Thyroid gland (tissue), 4 donors: ENCODE data around the gene ASZ1. TPM values are rescaled to one million over a fixed set of nuclear protein-coding genes. Genes with fewer than 3 reads are reported as not detected.
A peak's percentile ranks its signal among the peaks of the same experiment; 100 is the strongest.

ENCODE experiments used
- DNase-seq, 2 donors: peaks; one replicate each; pipeline ENCODE4 v3.0.0-alpha.2; 2019
- H3K27ac ChIP-seq, 3 donors: fragments of 200-600 bp; sonication (generic); 1 replicate in 2 of 3; 2 replicates in 1 of 3; pipeline ENCODE4 v1.5.1; 2016 to 2019; ENCODE audit warnings: mild to moderate bottlenecking in 1 of 3, moderate library complexity in 1 of 3
- H3K27me3 ChIP-seq: fragments of 200-600 bp; sonication (generic); one replicate; pipeline ENCODE4 v1.5.1; 2019
- H3K36me3 ChIP-seq, 2 donors: fragments of 200-600 bp; sonication (generic); one replicate each; pipeline ENCODE4 v1.5.1; 2016 to 2019
- H3K4me1 ChIP-seq, 2 donors: fragments of 200-600 bp; sonication (generic); one replicate each; pipeline ENCODE4 v1.5.1; 2017 to 2019
- H3K4me3 ChIP-seq, 3 donors: fragments of 200-600 bp; sonication (generic); replicated peaks in 1 of 3; 1 replicate in 2 of 3; 2 replicates in 1 of 3; pipeline ENCODE4 v1.5.1; 2016; ENCODE audit warnings: mild to moderate bottlenecking in 1 of 3
- H3K9me3 ChIP-seq: fragments of 200-600 bp; sonication (generic); one replicate; pipeline ENCODE4 v1.5.1; 2017
- CTCF ChIP-seq, 6 experiments: fragments of 200-600 bp in 3 of 6; fragments of 450-650 bp in 3 of 6; sonication (generic) in 3 of 6; IDR thresholded peaks; one replicate each; pipeline ENCODE4 v1.5.1; 2016 to 2019; ENCODE audit warnings: antibody characterized with exemption in 6 of 6, mild to moderate bottlenecking in 2 of 6, inconsistent platforms in 1 of 6, moderate library complexity in 1 of 6
- POLR2A ChIP-seq, 2 donors: fragments of 450-650 bp; IDR thresholded peaks; one replicate each; pipeline ENCODE4 v1.6.1; 2017; ENCODE audit warnings: antibody characterized with exemption in 2 of 2, mild to moderate bottlenecking in 2 of 2, moderate library complexity in 1 of 2
- WGBS, 2 donors: methylation state at CpG; one replicate each; pipeline ENCODE4 v1.1.5; 2017; 5-methylcytosine and 5-hydroxymethylcytosine counted together
- intact Hi-C: fragments of 100-400 bp; cut with DNase I; formaldehyde crosslinking; loops from one replicate; pipeline ENCODE4 v1.15.1; 2023
- total RNA-seq, 4 donors: library from RNA; depleted of rRNA; stranded (reverse); fragments of >200 nt; gene quantifications; one replicate each; pipeline ENCODE4 v1.2.3, GENCODE V29; 2016

Gene ASZ1
- total RNA-seq, 4 donors from 2014 or later: not detected

DNA sequence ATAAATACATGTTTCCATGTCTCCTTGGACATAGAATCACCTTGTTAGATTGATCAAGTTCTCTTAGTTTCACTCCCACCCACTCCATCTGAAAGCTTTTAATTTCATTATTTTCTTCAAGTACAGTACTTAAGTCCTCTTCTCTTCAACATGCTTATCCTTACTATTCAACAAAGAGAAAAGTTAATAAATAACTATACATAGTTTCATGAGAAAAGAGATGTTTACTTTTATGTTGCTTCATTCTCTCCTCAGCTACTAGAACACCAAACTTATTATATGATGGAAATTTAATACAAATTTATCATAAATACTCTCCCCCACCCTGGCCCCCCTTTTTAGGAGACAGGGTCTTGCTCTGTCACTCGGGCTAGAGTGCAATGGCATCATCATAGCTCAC lies 33.5 kb downstream of the ASZ1 start:
- Histone ChIP-seq H3K36me3 (no peaks in the 10 kb centered on the region), H3K4me3 (no peak overlapping the region), H3K27me3 (no peaks in the 10 kb centered on the region), H3K4me1 (no peaks in the 10 kb centered on the region), H3K9me3 (no peaks in the 10 kb centered on the region), H3K27ac (no peak overlapping the region)
- no peak for DNase-seq
- WGBS, 2 donors: 76 to 88% methylated on average over 1 of the region's 1 CpG
- intact Hi-C loops: no loop called here
- TF ChIP-seq POLR2A (IDR thresholded peaks at IDR 0.05): no peak
- TF ChIP-seq CTCF (IDR thresholded peaks at IDR 0.05): no peak

DNA sequence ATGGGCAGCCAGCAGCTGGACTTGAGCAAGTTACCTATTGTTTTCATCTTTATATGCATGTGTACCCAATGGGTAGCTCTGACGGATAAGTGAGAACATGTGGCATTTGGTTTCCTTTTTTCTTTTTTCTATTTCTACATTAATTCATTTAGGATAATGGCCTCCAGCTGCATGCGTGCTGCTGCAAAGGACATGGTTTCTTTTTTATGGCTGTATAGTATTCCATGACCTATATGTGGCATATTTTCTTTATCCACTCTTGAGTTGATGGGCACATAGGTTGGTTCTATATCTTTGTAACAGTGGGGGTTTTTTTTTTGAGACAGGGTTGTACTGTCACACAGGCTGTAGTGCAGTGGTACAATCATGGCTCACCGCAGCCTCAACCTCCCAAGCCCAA lies 37.4 kb downstream of the ASZ1 start:
- intact Hi-C loops: loop anchor here (10.0 kb wide), 1 partner anchor 175 kb away; no protein-coding TSS in a partner anchor
- Histone ChIP-seq H3K4me3 (no peak overlapping the region), H3K9me3 (no peaks in the 10 kb centered on the region), H3K27me3 (no peaks in the 10 kb centered on the region), H3K4me1 (no peaks in the 10 kb centered on the region), H3K36me3 (no peaks in the 10 kb centered on the region), H3K27ac (no peak overlapping the region)
- no peak for DNase-seq
- WGBS, 2 donors: 94 to 99% methylated on average over 3 of the region's 3 CpGs
- TF ChIP-seq POLR2A (IDR thresholded peaks at IDR 0.05): no peak
- no peak for TF ChIP-seq CTCF (IDR thresholded peaks at IDR 0.05)

DNA sequence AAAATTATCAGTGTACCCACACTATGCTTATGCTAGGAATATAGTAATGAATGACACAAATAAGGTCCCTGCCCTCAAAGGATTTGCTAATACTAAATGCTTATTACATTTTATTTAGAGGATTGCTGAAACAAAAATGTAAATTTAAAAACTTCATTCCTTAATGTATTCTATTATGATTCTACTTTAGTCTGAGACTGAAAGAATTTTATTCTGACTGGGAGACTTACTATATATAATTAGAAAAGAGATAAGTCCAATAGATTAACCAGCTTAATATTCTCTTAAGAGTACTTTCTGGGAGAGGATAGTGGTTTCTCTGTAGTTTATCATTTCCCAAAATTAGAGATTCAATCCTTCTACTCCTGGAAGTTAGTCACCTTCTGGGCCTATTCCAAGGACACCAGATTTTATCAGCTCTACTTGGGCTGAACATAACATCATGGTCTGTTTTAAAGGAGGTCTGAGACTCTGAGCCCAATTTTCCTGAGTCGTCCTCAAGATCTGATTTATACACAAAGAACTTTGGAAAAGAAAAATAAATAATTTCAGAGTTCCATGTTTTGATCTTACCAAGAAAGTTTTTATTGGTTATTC lies 41.1 kb downstream of the ASZ1 start:
- DNase-seq: no peak
- Histone ChIP-seq H3K9me3 (peaks cover 4% of the 10 kb centered on the region), H3K4me3 (no peak overlapping the region), H3K36me3 (no peaks in the 10 kb centered on the region), H3K27ac (no peak overlapping the region), H3K4me1 (no peaks in the 10 kb centered on the region), H3K27me3 (no peaks in the 10 kb centered on the region)
- intact Hi-C loops: loop anchor here (10.0 kb wide), 1 partner anchor 171 kb away; no protein-coding TSS in a partner anchor
- TF ChIP-seq POLR2A (IDR thresholded peaks at IDR 0.05) (no peak), CTCF (IDR thresholded peaks at IDR 0.05) (no peak)
- 82 to 89% methylated on average over 1 of the region's 1 CpG for WGBS, 2 donors

DNA sequence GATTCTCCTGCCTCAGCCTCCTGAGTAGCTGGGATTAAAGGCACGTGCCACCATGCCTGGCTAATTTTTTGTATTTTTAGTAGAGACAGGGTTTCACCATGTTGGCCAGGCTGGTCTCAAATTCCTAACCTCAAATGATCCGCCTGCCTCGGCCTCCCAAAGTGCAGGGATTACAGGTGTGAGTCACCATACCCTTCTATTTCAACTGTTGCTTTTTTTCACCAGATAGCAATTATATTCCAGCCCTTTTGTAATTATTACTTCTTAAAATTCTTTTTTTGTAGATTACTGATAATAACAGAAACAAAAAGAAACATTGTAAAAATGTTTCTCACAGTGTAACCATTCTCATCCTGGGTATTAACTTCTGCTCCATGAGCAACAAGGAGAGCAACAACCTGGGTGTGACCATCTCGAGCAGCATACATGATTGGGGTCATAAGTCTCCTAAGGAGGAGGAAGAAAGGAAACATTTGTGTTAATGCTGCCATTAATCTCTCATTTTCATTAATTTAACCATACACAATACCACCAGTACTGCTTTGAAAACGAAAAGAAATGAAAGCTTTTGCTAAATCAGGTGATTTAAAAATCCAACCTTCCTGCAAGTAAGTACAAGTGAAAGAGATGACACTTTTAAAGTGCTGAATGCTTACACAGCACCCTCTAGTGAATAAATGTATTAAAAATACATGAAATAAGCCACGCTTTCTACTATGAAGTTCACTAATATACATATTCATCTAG lies 41.8 kb downstream of the ASZ1 start:
- no peaks in the 10 kb centered on the region for H3K36me3 ChIP-seq
- intact Hi-C loops: loop anchor here (10.0 kb wide), 1 partner anchor 171 kb away; no protein-coding TSS in a partner anchor
- no peaks in the 10 kb centered on the region for H3K4me1 ChIP-seq
- H3K27ac ChIP-seq: no peak overlapping the region
- WGBS, 2 donors: 59 to 60% methylated on average over 6 of the region's 6 CpGs
- no peak overlapping the region for H3K4me3 ChIP-seq
- peaks cover 4% of the 10 kb centered on the region for H3K9me3 ChIP-seq
- no peak for TF ChIP-seq POLR2A (IDR thresholded peaks at IDR 0.05)
- peak in 4 of 6 experiments; percentile 19 to 49 (median 34) for TF ChIP-seq CTCF (IDR thresholded peaks at IDR 0.05)
- no peak for DNase-seq
- H3K27me3 ChIP-seq: no peaks in the 10 kb centered on the region
